IMR-90 (cell line): ENCODE results near the gene D2HGDH. TPM values are rescaled to one million over a fixed set of nuclear protein-coding genes. Genes with fewer than 3 reads are reported as not detected.

Source experiments
- ATAC-seq: fragments of 200-7000 bp; cut with Tn5 transposase; 2 replicates; pipeline ENCODE4 v1.9.1; 2020; ENCODE audit warnings: low read depth, mild to moderate bottlenecking, moderate library complexity
- BruUV-seq: library from RNA; stranded (reverse); fragments of 400-500 nt; replicated peaks from 2 replicates; lab custom pipeline; 2021; lab: Mats Ljungman, UMichigan
- CTCF ChIA-PET: fragments of 300-600 bp; formaldehyde crosslinking; extraction: SDS; loops from one replicate; lab custom pipeline; 2021; ENCODE audit warnings: antibody characterized with exemption; lab: Yijun Ruan, JAX
- POLR2A ChIA-PET: fragments of 300-600 bp; sonication (Branson Sonifier 250); formaldehyde crosslinking; loops from one replicate; lab custom pipeline; 2022; ENCODE audit warnings: antibody characterized with exemption; ENCODE audit not compliant: unreplicated experiment; lab: Charles Lee
- DNase-seq: peaks from one replicate; pipeline ENCODE4 v3.0.0; 2013
- H2AFZ ChIP-seq: replicated peaks from 2 replicates; pipeline ENCODE3; 2013; ENCODE audit warnings: low read length, mild to moderate bottlenecking; ENCODE audit not compliant: poor library complexity
- H2AK5ac ChIP-seq: 2 replicates; pipeline ENCODE4 v1.6.1; 2013; ENCODE audit warnings: low read depth, low read length, inconsistent platforms
- H2AK9ac ChIP-seq: replicated peaks from 2 replicates; pipeline ENCODE3; 2013; ENCODE audit warnings: mild to moderate bottlenecking, low read depth, low read length, moderate library complexity; ENCODE audit not compliant: poor library complexity
- H2BK120ac ChIP-seq: 2 replicates; pipeline ENCODE4 v1.6.1; 2013; ENCODE audit warnings: low read depth, low read length, inconsistent platforms
- H2BK15ac ChIP-seq: 3 replicates; pipeline ENCODE4 v1.6.1; 2013; ENCODE audit warnings: low read depth, low read length, inconsistent platforms
- H2BK20ac ChIP-seq: 2 replicates; pipeline ENCODE4 v1.6.1; 2013; ENCODE audit warnings: low read depth, mild to moderate bottlenecking, inconsistent platforms, low read length, moderate library complexity
- H2BK5ac ChIP-seq: 2 replicates; pipeline ENCODE4 v1.6.1; 2013; ENCODE audit warnings: mild to moderate bottlenecking, low read depth, low read length, inconsistent platforms; ENCODE audit not compliant: poor library complexity, severe bottlenecking
- H3K14ac ChIP-seq: replicated peaks from 2 replicates; pipeline ENCODE4 v1.6.1; 2013; ENCODE audit warnings: low read depth, low read length, inconsistent platforms
- H3K18ac ChIP-seq: 2 replicates; pipeline ENCODE4 v1.6.1; 2013; ENCODE audit warnings: low read depth, low read length, control low read depth
- H3K23ac ChIP-seq: 2 replicates; pipeline ENCODE4 v1.6.1; 2013; ENCODE audit warnings: low read depth, low read length, inconsistent platforms
- H3K27ac ChIP-seq: 2 replicates; pipeline ENCODE4 v1.5.1; 2013; ENCODE audit warnings: mild to moderate bottlenecking, control low read depth, low read length; ENCODE audit not compliant: insufficient read depth
- H3K27me3 ChIP-seq: 2 replicates; pipeline ENCODE4 v1.6.1; 2013; ENCODE audit warnings: low read length; ENCODE audit not compliant: control insufficient read depth, insufficient read depth
- H3K36me3 ChIP-seq: 2 replicates; pipeline ENCODE4 v1.6.1; 2013; ENCODE audit warnings: low read length, mixed read lengths; ENCODE audit not compliant: control insufficient read depth, insufficient read depth
- H3K4ac ChIP-seq: 2 replicates; pipeline ENCODE4 v1.6.1; 2013; ENCODE audit warnings: low read depth, low read length, inconsistent platforms
- H3K4me1 ChIP-seq: 2 replicates; pipeline ENCODE4 v1.6.1; 2013; ENCODE audit warnings: low read length, mixed read lengths; ENCODE audit not compliant: control insufficient read depth, insufficient read depth
- H3K4me2 ChIP-seq: 2 replicates; pipeline ENCODE4 v1.6.1; 2013; ENCODE audit warnings: low read depth, mild to moderate bottlenecking, control low read depth, low read length, moderate library complexity
- H3K4me3 ChIP-seq: 2 replicates; pipeline ENCODE4 v1.5.1; 2013; ENCODE audit warnings: low read depth, mild to moderate bottlenecking, control low read depth, low read length, moderate library complexity; ENCODE audit not compliant: insufficient read depth
- H3K56ac ChIP-seq: 2 replicates; pipeline ENCODE4 v1.6.1; 2013; ENCODE audit warnings: low read length, inconsistent platforms; ENCODE audit not compliant: insufficient read depth; ENCODE audit errors: extremely low read depth
- H3K79me1 ChIP-seq, 2 experiments: 2 replicates each; pipeline ENCODE4 v1.6.1; 2013; ENCODE audit warnings: low read length in 2 of 2, inconsistent platforms in 1 of 2, low read depth in 1 of 2
- H3K9ac ChIP-seq: 2 replicates; pipeline ENCODE4 v1.6.1; 2013; ENCODE audit warnings: low read depth, low read length, control low read depth
- H3K9me1 ChIP-seq: 2 replicates; pipeline ENCODE4 v1.6.1; 2013; ENCODE audit warnings: low read length, inconsistent platforms; ENCODE audit not compliant: insufficient read depth
- H3K9me3 ChIP-seq: 2 replicates; pipeline ENCODE4 v1.6.1; 2013; ENCODE audit warnings: low read length; ENCODE audit not compliant: control insufficient read depth, insufficient read depth
- H4K20me1 ChIP-seq: 2 replicates; pipeline ENCODE4 v1.6.1; 2013; ENCODE audit warnings: low read length, inconsistent platforms; ENCODE audit not compliant: insufficient read depth
- H4K5ac ChIP-seq: 2 replicates; pipeline ENCODE4 v1.6.1; 2013; ENCODE audit warnings: mild to moderate bottlenecking, low read depth, low read length, control low read depth
- H4K8ac ChIP-seq, 2 experiments: 2 replicates each; pipeline ENCODE4 v1.6.1; 2013; ENCODE audit warnings: low read depth in 2 of 2, low read length in 2 of 2, control low read depth in 1 of 2, inconsistent platforms in 1 of 2
- H4K91ac ChIP-seq: 2 replicates; pipeline ENCODE4 v1.6.1; 2013; ENCODE audit warnings: low read depth, low read length, inconsistent platforms; ENCODE audit not compliant: insufficient read depth
- SMC3 ChIP-seq: fragments of 150-350 bp; IDR thresholded peaks from 2 replicates; pipeline ENCODE4 v1.6.1; 2016; ENCODE audit warnings: low read depth, mild to moderate bottlenecking, antibody characterized with exemption, low read length, moderate library complexity
- WGBS, 2 experiments: methylation state at CpG; one replicate each; pipeline versions ENCODE4 v1.1.5 to v1.1.7; 2013; ENCODE audit warnings: missing lambda C conversion rate in 2 of 2; ENCODE audit not compliant: insufficient read length in 1 of 2; ENCODE audit errors: extremely low coverage in 2 of 2; 5-methylcytosine and 5-hydroxymethylcytosine counted together
- dilution Hi-C: fragments of 300-500 bp; cut with HindIII; formaldehyde crosslinking; loops from one replicate; pipeline ENCODE4 v1.14.3; 2018; ENCODE audit warnings: low sequenced_read_pairs; ENCODE audit not compliant: unreplicated experiment
- in situ Hi-C: fragments of 300-500 bp; cut with MboI; formaldehyde crosslinking; loops from 3 replicates; pipeline ENCODE4 v1.14.3; 2019; ENCODE audit warnings: low sequenced_read_pairs, inconsistent platforms, mixed read lengths
- intact Hi-C: fragments of 100-400 bp; cut with micrococcal nuclease; formaldehyde crosslinking; loops from 2 replicates; pipeline ENCODE4 v1.10.0; 2022
- polyA plus RNA-seq, 3 experiments: library from polyadenylated mRNA; depleted of rRNA; stranded (reverse); fragments of >200 nt; gene quantifications; 2 replicates each; pipeline ENCODE4 v1.2.3, GENCODE V29; 2012; ENCODE audit warnings: low replicate concordance in 1 of 3
- total RNA-seq: library from RNA; depleted of rRNA; stranded (reverse); fragments of >200 nt; gene quantifications from 2 replicates; pipeline ENCODE4 v1.2.3, GENCODE V29; 2012

The D2HGDH gene
- total and polyA plus RNA-seq, 2 of the 4 experiments (the other 2 are of a cell fraction): 6.3 to 22.1 TPM

DNA sequence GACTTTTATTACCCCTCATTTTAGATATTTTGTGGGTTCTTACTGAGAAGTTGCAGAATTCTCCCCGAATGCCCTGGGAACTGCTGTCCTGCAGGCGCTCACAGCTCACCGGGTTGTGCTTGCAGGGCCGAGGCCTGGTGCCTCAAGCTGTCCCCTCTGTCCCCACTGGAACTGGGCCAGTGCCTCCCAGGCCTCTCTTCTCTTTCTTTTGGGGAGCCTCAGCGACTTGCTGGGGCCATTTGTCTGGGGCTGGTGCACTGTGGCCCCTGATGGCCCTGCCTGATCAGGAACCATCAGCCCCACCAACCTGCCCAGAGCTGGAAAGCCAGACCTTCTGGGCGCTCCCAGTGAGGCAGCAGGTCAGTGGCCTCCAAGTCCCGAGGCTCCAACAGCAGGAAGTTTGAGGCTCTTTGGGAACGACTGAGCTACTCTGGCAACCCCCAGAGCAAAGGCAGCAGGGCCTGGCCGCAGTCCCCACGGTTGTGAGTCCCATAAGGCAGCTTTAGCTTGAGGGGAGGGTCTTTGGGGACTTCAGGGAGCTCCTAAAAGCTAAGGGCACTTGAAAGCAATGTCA is 59.9 kb downstream of the D2HGDH start:
- Histone ChIP-seq H3K9me1 (no peaks in the 10 kb centered on the region), H2BK15ac (no peak overlapping the region), H2AK5ac (no peak overlapping the region), H3K79me1 (no peaks in the 10 kb centered on the region), H2AFZ (no peak overlapping the region), H3K27me3 (peaks cover 12% of the 10 kb centered on the region; the same call in 1 of the 2 replicates), H3K27ac (no peak overlapping the region), H3K23ac (no peak overlapping the region), H3K4me3 (no peak overlapping the region), H2BK5ac (no peak overlapping the region), H3K4ac (no peak overlapping the region), H3K4me1 (no peaks in the 10 kb centered on the region), H3K36me3 (no peaks in the 10 kb centered on the region), H3K56ac (no peak overlapping the region), H4K91ac (no peak overlapping the region), H4K5ac (no peak overlapping the region), H3K4me2 (no peak overlapping the region), H3K9me3 (0 out of 2 replicates have a peak, but pooled peaks cover 2% of the 10 kb centered on the region), H4K20me1 (no peaks in the 10 kb centered on the region; the same call in 1 of the 2 replicates), H2BK120ac (no peak overlapping the region), H3K9ac (no peak overlapping the region), H2AK9ac (no peak overlapping the region), H3K18ac (no peak overlapping the region), H2BK20ac (no peak overlapping the region), H3K14ac (no peak overlapping the region), H4K8ac (no peak overlapping the region)
- ATAC-seq (no peak), DNase-seq (no peak)
- 79% methylated on average over 2 of the region's 10 CpGs; no CpG with 5 or more reads in 1 of the 2 experiments for WGBS, 2 experiments
- POLR2A ChIA-PET: no interaction called here
- CTCF ChIA-PET: no interaction called here
- intact Hi-C loops: loop anchor here (5.0 kb wide), 1 partner anchor 38 kb away; no protein-coding TSS in a partner anchor
- in situ Hi-C loops: no loop called here
- TF ChIP-seq SMC3: no peak
- dilution Hi-C loops: no loop called here
- BruUV-seq: no TSS peak
